GM18519 (cell line): Measurements from ENCODE around the gene KCNH4.

Experiments used
- ATAC-seq: cut with Tn5 transposase; IDR thresholded peaks from one replicate; pipeline ENCODE4 v1.9.1; 2021; ENCODE audit warnings: mild to moderate bottlenecking, moderate library complexity; ENCODE audit not compliant: unreplicated experiment, low FRiP score

KCNH4 gene

DNA sequence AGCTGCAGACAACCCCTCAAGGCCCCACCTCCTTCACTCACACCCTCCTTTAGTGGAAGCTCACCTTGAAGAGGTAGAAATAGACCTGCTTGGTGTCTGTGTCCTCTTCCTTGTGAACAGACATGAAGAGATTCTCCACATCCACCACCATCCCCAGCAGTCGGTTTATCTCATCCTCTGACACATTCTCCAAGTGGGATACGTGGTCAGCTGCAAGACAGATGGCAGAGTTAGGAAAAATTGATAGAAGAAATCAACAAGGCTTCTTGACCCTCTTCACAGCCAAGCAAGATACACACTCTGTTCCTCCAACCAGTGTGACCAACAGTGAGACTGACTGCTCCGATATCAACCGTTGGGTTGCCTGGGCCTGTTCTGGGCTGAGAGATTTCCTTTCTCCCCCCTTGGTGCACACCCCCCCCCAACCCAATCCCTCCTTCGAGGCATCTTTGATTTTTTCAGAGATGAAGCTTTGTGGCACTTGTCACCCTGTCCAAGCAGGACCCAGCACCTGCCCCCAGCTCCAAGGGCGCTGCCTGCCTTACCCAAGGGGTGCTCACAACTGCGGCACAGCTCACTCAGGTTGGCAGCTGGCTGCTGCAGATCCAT lies 60.7 kb downstream of the KCNH4 start:
- no peak for ATAC-seq

DNA sequence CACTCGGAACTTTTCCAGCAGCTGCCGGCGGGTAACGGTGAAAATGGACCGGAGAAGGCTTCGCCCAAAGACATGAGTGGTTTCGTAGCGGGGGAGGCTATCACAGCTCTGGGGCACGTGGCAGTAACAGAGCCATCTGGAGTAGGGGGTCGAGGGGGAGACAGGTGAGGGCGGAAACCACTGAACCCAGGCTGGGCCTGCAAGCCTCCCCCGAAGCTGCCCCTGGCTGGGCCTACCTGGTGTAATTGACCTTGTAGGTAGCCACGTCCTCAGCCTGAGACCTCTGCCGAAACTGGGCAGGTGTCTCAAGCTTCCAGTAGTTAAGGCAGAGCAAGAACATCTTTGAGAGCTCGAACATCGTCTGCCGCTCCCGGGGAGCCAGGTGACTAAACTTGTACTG lies 61.6 kb downstream of the KCNH4 start:
- no peak for ATAC-seq

GRCh38 chr17:42118545-42118944 lies 62.4 kb downstream of the KCNH4 start:
- ATAC-seq: no peak

- no peak for ATAC-seq
These were observed 62.8 kb downstream of the KCNH4 start for GRCh38 chr17:42118126-42118510.

DNA sequence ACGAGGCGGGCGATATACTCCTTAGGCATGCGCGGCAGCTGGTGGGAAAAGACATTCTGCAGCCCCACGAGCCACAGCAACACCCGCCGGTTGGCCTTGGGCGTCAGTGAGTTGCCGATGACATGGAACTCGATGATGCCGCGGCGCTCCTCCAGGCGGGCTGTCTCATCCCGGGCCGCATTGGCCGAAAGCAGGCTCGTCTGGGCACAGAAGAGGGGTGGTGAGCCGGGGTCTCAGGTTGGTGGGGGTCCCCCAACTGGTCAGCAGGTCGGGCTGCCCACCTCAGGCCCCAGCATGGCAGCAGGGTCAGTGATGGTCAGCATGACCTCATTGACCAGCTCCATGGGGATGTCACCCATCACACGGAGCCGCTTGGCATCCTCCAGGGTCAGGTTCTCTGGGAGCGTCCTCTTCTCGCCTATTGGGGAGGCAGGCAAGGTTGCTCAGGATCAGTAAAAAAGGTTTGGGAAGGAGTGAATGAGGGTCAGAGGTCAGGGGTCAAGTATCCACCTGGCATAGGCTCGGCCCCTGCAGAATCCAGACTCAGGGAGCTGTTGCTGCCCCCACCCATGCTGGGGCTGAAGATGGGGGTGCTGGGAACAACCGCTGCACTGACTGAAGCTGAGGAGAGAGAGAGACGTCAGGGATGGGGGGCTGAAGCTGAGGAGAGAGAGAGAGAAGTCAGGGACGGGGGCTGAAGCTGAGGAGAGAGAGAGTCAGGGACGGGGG lies 63.4 kb downstream of the KCNH4 start:
- no peak for ATAC-seq

GRCh38 chr17:42116705-42117396 lies 64.1 kb downstream of the KCNH4 start:
- ATAC-seq: no peak

DNA sequence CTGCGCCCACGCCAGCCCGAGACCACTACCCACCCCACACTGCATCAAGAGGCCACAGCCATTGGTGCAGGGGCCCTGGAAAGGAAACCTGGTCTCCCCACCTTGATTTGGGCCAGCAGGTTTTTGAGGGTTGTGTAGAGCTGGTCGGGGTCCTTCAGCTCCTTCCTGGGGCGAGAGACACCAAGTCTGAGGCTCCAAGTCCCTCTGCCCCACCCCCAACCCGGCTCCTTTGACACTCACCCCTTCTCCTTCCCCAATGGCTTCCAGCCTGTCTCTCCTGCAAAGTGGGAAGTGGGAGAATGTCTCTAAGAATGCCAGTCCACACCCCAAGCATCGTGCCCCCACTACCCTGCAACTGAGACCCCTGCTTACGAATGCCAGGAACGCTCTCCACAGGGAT lies 66.8 kb downstream of the KCNH4 start:
- ATAC-seq: no peak

- no peak for ATAC-seq
These were observed 67.5 kb downstream of the KCNH4 start for GRCh38 chr17:42113293-42114069.

DNA sequence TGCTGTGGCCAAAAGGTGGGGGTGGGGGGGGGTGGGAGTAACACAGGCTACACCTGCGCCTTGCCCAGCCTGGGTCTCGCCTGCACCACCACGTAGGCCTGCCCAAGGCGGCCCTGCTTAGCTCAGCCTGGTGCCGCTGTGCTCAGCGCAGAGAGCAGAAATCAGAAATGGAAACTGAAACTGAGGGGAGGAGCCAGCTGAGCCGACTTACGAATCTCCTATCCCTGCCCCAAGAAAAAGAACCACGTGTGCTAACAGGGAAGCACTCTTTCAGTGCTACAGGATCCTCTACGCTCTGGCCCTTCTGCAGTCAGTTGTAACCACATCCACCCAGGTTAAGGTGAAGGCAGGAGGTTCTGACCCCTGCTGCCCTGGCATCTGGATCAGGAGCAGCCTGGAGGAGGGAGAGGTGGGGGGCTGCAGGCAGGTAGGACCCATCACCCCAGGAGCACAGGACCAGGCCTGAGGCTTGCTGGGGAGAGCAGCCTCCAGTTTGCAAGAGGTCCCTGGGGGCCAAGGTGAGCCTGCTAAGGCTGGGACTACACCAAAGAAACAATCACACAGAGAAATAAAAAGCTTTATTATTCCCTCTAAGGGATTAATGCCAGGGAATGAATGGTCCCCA lies 68.3 kb downstream of the KCNH4 start, which contains the start of gene DHX58:
Gene DHX58, minus strand, starts transcription at position 163 of the 625 bp plus-strand sequence. CDS start 822 bp downstream, outside the sequence.
- no peak for ATAC-seq

DNA sequence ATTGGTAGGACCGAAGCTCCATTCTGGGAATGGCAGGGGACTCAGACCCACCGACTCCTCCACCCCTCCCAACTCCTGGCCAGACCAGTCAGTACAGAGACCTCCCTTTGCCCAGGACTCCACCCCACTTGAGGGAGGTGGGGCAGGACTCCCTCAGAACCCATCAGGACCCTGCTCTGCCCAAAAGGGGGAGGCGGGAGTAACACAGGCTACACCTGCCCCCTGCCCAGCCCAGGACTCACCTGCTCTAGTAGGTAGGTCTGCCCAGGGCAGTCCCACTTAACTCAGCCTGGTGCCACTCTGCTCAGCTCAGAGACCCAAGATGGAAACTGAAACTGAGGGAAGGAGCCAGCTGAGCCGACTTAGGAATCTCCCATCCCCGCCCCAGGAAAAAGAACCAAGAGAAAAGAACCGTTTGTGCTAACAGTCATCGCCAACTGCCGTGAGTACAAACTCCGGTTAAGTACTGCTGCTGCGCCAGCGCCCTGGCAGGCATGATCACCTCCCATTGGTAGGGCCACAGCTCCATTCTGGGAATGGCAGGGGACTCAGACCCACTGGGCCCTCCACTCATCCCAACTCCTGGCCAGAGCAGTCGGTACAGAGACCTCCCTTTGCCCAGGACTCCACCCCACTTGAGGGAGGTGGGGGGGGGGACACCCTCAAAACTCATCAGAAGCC lies 68.9 kb downstream of the KCNH4 start:
- no peak for ATAC-seq

DNA sequence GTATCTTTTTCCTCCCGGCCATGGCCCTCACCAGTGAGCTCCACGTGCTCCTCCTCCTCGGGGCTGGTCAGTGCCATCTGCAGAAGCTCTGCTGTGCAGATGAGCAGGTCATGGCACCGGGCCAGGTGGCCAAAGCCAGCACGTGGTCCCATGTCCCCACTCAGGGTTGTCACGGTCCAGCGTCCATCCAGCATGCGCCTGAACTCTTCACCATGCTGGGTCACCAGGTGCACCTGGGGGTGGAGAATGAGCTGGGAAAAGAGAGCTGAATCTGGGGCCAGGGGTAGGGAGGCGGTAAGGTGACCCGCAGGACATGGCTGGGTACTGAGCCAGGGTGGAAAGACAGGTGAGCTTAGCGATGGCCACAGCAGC lies 69.7 kb downstream of the KCNH4 start:
- ATAC-seq: no peak

- ATAC-seq: no peak
These were observed 70.4 kb downstream of the KCNH4 start for GRCh38 chr17:42110301-42111264.

DNA sequence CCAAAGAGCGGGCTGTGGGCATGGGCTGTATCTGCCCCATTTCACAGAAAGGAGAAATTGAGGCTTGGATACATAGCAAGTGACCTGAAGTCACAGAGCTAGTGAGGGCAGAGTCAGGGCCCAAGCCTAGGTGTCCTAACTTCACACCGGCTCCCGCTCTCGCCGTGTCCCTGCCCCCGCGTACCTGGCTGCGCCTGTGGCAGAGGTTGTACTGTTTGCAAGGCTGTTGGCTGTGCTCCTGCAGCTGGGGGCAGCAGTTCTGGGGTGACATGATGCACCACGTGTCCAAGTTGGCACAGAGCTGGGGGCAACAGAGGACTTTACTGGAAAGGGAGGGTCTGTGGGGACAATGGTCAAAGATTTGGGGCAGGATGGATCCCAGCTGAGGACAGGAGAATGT lies 71.9 kb downstream of the KCNH4 start:
- no peak for ATAC-seq

DNA sequence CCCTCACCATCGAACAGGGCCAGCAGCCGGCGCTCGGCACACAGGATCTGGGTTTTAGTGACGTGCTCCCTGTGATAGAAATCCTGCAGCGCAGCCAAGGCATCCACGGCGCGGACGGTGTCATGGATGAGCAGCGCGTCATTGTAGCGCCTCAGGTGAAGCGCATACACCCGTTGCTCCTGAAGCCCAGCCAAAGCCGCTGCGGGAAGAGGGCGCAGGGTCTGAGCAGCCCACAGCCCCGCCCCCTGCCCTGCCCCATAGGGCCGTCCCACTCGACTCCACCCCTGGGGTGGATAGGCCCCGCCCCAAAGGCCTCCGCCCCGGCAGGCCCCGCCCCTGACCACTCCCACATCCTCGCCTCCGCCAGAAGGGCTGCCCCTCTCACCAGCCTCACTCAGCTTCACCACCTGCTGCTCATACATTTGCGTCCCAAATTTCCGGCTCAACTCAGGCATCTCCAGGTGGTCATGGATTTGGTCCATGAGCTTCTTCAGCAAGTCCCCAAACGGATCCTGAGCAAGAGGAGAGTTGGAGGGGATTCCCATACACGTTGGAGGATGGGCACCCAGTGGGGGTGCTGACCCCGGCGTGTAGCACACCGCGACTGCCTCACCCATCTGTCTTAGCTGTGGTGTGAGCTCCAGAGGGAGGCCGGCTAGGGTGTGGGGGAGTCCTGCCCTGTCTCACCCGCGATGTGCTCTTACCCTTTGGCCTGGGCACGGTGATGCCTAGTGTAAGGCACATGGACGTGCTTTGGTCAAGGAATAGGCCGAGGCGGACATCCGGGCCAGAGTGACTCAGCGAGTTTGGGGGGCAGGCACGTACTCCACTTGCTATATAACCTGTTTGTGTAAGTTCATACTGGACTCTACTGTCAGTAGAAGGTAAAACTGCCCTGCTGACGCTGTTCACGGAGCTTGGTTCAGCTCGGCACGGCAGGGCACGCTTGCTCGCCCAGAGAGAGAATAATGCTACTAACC lies 73.1 kb downstream of the KCNH4 start:
- ATAC-seq: no peak

DNA sequence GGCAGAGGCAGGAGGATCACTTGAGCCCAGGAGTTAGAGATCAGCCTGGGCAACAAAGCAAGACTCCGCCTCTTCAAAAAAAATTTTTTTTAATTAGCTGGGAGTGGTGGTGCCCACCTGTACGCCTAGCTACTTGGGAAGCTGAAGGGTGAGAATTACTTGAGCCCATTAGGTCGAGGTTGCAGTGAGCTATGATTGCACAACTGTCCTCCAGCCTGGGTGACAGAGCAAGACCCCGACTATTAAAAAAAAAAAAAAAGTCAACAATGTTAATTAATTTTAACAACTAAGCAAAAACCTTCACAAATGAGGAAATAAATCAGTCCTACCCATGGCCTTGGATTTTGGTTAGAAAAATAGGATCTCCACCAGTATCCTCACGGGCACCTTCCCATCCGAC lies 73.8 kb downstream of the KCNH4 start:
- ATAC-seq: no peak
